IgD-negative memory B cell (primary cell): ENCODE data around the gene BRAP. TPM values are rescaled to one million over a fixed set of nuclear protein-coding genes. Genes with fewer than 3 reads are reported as not detected.
"Not testable (repeated sequence)": the region's sequence is repeated elsewhere in the genome, so short reads cannot be mapped to it uniquely, and the experiment has no call there.

Experiments used
- H3K27ac Mint-ChIP-seq, 3 donors: one replicate each; pipeline ENCODE4 v1.8.0; 2020 to 2022; ENCODE audit warnings: mild to moderate bottlenecking in 3 of 3, mixed read lengths in 3 of 3, moderate library complexity in 1 of 3
- H3K27me3 Mint-ChIP-seq: one replicate; pipeline ENCODE4 v1.8.0; 2021; ENCODE audit warnings: mixed read lengths
- H3K36me3 Mint-ChIP-seq: one replicate; pipeline ENCODE4 v1.8.0; 2020; ENCODE audit warnings: mild to moderate bottlenecking, mixed read lengths
- H3K4me1 Mint-ChIP-seq, 3 donors: one replicate each; pipeline ENCODE4 v1.8.0; 2020 to 2022; ENCODE audit warnings: mixed read lengths in 3 of 3, mild to moderate bottlenecking in 1 of 3
- H3K4me3 Mint-ChIP-seq, 4 donors: one replicate each; pipeline ENCODE4 v1.8.0; 2020 to 2022; ENCODE audit warnings: mild to moderate bottlenecking in 4 of 4, mixed read lengths in 4 of 4, moderate library complexity in 3 of 4
- H3K9me3 Mint-ChIP-seq, 3 donors: one replicate each; pipeline ENCODE4 v1.8.0; 2020 to 2021; ENCODE audit warnings: mixed read lengths in 3 of 3, mild to moderate bottlenecking in 1 of 3
- polyA plus RNA-seq: library from polyadenylated mRNA; unstranded; fragments of 300-500 nt; fragmentation: Illumina TruSeq; gene quantifications from one replicate; pipeline ENCODE4 v1.2.3, GENCODE V29; 2021

Gene BRAP
- polyA plus RNA-seq, 1 donor from 2014 or later = 20.5 TPM

DNA sequence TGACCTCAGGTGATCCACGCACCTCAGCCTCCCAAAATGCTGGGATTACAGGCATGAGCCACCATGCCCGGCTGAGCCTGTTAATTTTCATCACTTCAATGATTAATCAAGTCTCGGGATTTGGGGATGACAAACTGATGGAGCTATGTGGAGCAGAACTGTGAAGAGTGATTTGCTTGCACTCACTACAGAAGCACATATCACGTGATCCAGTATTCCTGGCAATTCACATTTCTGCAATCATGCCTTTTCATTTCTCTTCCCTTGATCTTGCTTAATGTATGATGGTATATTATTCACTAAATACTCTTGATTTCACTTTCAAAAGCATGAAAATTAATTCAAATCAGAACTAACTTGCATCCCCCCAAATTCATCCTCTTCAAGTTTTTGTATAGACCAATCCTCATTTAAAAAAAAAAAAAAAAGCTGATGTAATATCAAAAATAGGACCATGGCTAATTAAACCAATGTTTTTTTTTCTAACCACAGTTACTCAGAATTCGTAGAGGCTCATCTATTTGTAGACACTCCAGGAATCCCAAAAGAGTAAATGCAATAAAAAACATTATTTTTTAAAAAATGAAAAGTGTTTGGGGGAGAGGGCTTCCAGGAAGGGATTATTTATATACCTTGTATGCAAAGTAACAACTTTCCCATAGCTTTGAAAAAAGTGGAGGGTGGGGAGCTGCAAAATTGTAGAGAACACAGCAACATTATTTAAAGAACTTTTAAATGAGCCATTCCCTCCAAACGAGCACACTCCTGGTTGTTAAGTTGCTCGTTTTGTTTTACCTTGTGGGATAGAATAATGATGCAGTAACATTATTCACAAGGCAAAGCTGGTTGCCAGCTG lies 79.6 kb downstream of the BRAP start:
- H3K27ac Mint-ChIP-seq = peak overlapping the region in 1 of 3 donors; percentile 65
- no peaks in the 10 kb centered on the region for H3K36me3 Mint-ChIP-seq
- no peaks in the 10 kb centered on the region for H3K9me3 Mint-ChIP-seq

DNA sequence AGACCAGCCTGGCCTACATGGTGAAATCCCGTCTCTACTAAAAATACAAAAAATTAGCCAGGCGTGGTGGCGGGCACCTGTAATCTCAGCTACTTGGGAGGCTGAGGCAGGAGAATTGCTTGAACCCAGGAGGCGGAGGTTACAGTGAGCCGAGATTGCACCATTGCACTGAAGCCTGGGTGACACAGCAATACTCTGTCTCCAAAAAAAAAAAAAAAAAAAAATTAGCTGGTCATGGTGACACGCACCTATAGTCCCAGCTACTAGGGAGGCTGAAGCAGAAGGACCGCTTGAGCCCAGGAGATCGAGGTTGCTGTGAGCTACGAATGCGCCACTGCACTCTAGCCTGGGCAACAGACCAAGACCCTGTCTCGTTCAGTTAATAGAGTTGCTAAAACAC lies 82.9 kb downstream of the BRAP start:
- not testable (repeated sequence) for H3K27ac Mint-ChIP-seq, H3K27me3 Mint-ChIP-seq, H3K36me3 Mint-ChIP-seq, H3K9me3 Mint-ChIP-seq, H3K4me3 Mint-ChIP-seq, H3K4me1 Mint-ChIP-seq

More for the DNA sequence above, 79.6 kb downstream of the BRAP start:
- Mint-ChIP-seq H3K4me3 (no peak overlapping the region), H3K27me3 (peaks cover 2% of the 10 kb centered on the region), H3K4me1 (peaks cover 0 to 1% (median 0%) of the 10 kb centered on the region in 3 donors)

DNA sequence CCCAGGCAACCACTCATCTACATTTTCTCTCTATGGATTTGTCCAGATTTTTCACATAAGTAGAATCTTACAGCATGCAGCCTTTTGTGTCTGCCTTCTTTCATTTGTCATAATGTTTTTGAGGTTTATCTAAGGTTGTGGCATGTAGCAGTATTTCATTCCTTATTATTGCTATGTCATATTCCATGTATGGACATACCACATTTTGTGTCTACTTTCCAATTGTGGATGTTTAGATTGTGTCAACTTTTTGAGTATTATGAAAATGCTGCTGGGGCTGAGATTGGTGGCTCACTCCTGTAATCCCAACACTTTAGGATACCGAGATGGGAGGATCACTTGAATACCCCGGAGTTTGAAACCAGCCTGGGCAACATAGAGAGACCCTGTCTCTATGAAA lies 83.4 kb downstream of the BRAP start:
- no peaks in the 10 kb centered on the region for H3K27me3 Mint-ChIP-seq
- no peaks in the 10 kb centered on the region for H3K9me3 Mint-ChIP-seq
- peaks cover 9 to 10% (median 10%) of the 10 kb centered on the region in 3 donors for H3K4me1 Mint-ChIP-seq
- H3K27ac Mint-ChIP-seq = peak overlapping the region in 1 of 3 donors; percentile 43
- peak overlapping the region in 1 of 4 donors; percentile 27 for H3K4me3 Mint-ChIP-seq
- H3K36me3 Mint-ChIP-seq = no peaks in the 10 kb centered on the region

DNA sequence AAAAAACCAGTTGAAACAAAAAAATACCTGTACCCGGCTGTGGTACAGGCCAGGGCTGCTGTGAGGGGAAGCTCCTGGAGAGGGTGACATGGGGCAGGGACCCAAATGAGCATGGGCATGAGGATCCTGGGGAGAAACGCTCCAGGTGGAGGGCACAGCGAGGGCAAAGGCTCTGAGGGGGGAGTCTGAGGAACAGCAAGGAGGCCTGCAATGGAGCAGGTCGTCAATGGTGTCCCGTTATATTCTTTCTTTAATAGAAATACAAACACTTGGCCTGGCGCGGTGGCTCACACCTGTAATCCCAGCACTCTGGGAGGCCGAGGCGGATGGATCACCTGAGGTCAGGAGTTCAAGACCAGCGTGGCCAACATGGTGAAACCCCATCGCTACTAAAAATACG lies 84.8 kb downstream of the BRAP start:
- not testable (repeated sequence) for H3K36me3 Mint-ChIP-seq, H3K27me3 Mint-ChIP-seq, H3K27ac Mint-ChIP-seq, H3K9me3 Mint-ChIP-seq
- Mint-ChIP-seq H3K4me1 (peaks cover 12 to 20% (median 20%) of the 10 kb centered on the region in 3 donors), H3K4me3 (peak overlapping the region in 1 of 4 donors; percentile 32)

DNA sequence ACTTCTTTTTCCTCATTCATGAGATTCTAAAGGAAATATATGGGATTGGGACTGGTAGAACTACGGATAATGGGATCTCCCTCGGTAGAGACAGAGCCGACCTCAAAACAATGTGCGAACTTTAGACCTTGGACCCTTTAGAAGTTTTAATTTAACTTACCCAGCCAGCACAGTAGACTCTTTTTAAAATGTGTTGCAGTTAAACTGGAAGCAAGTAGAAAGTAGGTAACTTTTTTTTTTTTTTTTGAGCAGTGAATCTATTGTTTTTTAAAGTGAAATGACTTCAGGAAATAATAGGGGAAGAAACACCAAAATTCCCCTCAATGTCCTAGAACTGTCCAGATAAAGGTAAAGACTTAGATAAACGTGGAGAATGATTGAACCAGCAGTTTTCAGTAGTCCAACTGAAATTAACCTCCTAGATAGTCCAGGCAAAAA lies 85.5 kb downstream of the BRAP start:
- Mint-ChIP-seq H3K4me3 (peak overlapping the region; percentile 89 to 94 (median 92)), H3K4me1 (peaks cover 14 to 20% (median 20%) of the 10 kb centered on the region in 3 donors), H3K36me3 (no peaks in the 10 kb centered on the region), H3K27ac (peak overlapping the region; percentile 96 to 98 (median 97)), H3K27me3 (no peaks in the 10 kb centered on the region), H3K9me3 (no peaks in the 10 kb centered on the region)

DNA sequence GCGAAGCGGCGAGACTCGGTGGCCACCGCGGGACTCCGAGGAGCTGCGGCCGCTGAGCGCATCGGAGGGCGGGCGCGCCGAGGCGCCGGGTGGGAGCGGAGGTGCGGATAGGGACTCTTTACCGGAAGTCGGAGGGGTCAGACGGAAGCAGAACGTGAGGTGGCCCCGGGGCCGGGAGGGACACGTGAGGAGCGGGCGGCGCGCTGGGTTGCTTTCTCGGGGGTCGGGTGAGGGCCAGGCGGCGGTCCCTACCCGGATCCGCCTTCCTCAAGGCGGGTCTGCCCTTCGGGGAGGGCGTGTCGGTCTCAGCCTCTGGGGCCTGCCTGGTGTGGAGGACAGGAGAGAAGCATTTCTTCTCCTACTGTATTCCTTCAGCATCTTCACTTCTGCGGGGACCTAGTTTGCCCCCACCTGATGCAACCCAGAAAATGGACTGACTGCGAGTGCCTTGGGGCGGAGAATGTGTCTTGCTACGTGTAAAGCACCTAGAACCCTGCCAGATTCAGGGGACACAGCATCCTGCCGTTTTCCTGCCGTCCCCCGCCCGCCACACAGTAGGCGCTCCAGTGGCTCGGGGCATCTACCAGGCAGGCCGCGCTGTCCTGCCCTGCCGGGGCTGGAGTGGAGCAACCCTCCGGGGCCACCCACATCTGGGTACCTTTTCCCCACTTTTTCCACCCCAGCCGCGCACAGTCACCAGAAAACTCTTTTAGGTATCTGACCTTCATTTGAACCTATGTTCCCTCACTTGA lies 86.1 kb downstream of the BRAP start:
- no peaks in the 10 kb centered on the region for H3K27me3 Mint-ChIP-seq
- H3K27ac Mint-ChIP-seq = peak overlapping the region; percentile 96 to 98 (median 97)
- H3K36me3 Mint-ChIP-seq = no peaks in the 10 kb centered on the region
- peaks cover 16 to 25% (median 24%) of the 10 kb centered on the region in 3 donors for H3K4me1 Mint-ChIP-seq
- H3K9me3 Mint-ChIP-seq = no peaks in the 10 kb centered on the region
- H3K4me3 Mint-ChIP-seq = peak overlapping the region; percentile 89 to 94 (median 92)

DNA sequence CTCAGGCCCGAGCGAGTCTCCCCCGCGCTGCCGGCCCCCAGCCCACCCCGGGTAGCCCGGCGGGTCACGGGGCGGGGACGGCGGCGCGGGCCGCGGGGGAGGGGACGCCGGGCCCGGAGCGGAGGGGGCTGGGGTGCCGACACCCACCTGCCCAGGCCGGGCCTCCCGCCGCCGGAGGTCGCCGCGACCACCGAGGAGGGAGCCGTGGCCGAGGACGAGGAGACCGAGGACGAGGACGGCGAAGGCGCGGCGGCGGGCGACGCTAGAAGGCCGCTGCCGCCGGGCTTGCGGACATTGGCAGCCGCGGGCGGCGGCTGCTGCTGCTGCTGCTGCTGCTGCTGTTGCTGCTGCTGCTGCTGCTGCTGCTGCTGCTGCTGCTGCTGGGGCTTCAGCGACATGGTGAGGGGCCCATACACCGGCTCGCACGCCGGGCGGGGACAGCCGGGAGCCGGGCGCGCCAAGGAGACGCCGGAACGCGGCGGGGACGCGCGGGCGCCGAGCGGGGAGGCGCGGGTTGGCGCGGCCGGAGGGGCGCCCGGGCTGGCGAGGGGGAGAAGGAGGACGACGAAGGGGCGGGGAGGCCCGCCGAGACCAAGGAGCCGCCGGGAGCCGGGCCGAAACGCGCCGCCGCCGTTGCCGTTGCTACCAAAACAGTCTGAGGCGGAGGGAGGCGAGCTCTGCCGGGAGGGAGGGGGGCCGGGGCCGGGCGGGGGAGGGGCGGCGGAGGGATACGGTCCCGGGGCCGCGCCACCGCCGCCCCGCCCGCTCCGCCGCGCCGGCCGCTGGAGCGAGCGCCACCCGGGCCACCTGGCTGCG lies 86.9 kb downstream of the BRAP start, which contains the start of gene ATXN2:
Gene ATXN2, minus strand, starts transcription at position 679 of the 816 bp plus-strand sequence. Its CDS starts 281 bp downstream, at position 398.
- Mint-ChIP-seq H3K36me3 (no peaks in the 10 kb centered on the region), H3K9me3 (no peaks in the 10 kb centered on the region), H3K4me3 (peak within 1 kb of the TSS; percentile 91 to 99 (median 98)), H3K27me3 (no peaks in the 10 kb centered on the region), H3K4me1 (peaks cover 19 to 29% (median 27%) of the 10 kb centered on the region in 3 donors), H3K27ac (peak within 1 kb of the TSS; percentile 96 to 99 (median 98))

DNA sequence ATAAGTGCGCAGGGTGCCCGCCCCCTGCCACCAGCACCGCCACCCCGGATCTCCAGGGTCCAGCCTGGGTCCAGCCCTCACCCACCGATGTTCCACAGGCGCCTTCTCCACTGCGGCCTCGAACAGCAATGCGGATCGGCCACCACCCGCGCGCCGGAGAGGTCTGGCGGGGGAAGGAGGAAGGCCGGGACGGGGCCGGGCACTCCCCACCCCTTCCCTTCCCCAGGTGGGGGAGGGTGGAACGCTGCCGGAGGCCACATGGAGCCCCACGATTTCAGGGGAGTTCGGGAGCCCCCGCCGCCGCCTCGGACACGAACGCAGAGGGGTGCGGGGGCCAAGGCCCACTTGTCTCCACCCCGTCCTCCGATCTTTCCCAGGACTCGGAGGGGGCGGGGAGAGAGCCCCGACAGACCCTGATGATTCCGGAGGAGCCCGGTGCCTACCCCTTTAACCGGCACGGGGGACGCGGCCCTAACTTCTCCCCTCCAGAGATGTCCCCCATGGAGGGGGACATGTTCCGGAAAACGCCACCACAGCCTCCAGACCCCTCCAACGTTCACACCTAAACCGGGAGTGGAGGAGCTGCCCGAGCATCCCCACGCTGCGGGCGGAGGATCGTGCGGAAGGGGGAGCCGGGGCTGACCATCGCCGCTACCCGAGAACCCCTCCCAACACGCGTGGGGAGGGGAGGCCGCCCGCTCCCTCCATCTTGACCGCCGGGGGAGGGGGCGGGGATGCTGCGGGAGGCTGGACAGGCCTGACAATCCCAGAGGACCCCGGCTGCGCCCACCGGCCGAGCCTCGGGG lies 87.7 kb downstream of the BRAP start:
- Mint-ChIP-seq H3K4me1 (peaks cover 18 to 32% (median 28%) of the 10 kb centered on the region in 3 donors), H3K27me3 (no peaks in the 10 kb centered on the region)

DNA sequence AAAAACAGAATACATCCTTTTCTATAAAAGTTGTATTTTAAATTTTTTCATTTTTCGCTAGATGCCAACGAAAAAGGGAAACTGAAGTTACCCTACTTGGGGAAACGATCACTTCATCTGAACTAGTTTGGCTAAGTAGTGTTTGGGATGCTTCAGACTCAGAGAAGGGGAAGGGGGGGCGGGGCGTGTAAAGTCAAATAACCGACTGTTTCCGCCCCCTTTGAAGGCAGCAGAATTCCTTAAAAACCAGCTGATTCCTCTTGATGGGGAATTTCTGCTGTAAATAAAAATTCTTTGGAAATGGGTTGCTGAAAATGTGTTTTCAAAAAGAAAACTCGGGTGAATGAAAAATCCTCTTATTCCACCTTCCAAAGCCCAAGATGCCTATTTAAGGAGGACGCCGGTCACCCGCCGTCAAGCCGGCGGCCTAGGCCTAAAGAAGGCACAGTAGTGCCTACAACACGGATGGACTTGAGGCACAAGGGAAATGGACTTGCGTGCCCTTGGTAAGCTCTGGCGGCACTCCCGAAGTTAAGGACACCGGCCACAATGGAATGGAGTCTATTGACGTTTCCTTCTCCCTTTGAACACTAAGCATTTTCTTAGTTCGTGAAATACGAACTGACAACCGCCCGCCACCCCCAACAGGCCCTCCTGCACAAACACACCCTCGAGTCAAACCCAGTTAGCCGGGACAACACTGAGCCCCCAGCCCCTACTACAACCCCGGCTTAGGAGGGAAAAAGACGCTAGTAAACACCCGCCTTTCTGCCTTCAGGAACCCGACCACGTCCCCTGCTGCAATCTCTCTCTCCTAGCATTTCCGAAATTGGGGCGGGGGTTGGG lies 88.5 kb downstream of the BRAP start:
- Mint-ChIP-seq H3K27ac (peak overlapping the region; percentile 87 to 99 (median 94)), H3K27me3 (no peaks in the 10 kb centered on the region), H3K36me3 (no peaks in the 10 kb centered on the region), H3K4me3 (peak overlapping the region; percentile 91 to 99 (median 98)), H3K4me1 (peaks cover 20 to 32% (median 28%) of the 10 kb centered on the region in 3 donors), H3K9me3 (no peaks in the 10 kb centered on the region)

More for the DNA sequence above, 87.7 kb downstream of the BRAP start:
- H3K36me3 Mint-ChIP-seq = no peaks in the 10 kb centered on the region
- H3K4me3 Mint-ChIP-seq = peak overlapping the region; percentile 91 to 99 (median 98)
- peak overlapping the region; percentile 87 to 99 (median 94) for H3K27ac Mint-ChIP-seq
- no peaks in the 10 kb centered on the region for H3K9me3 Mint-ChIP-seq

DNA sequence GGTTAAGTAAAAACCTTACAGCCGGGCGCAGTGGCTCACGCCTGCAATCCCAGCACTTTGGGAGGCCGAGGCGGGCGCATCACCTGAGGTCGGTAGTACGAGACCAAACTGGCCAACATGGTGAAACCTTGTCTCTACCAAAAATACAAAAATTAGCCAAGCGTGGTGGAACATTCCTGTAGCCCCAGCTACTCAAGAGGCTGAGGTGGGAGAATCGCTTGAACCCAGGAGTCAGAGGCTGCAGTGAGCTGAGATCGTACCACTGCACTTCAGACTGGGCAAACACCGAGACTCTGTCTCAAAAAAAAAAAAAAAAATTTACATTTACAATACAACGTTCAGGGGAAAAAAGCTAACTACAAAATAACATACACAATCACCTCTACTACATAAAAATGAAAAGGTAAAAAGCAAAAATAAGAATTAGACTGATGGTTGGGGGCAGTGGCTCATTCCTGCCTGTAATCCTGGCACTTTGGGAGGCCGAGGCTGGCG lies 90.4 kb downstream of the BRAP start:
- Mint-ChIP-seq H3K4me3 (peak overlapping the region in 2 of 4 donors; percentile 3 to 82), H3K4me1 (peaks cover 19 to 31% (median 27%) of the 10 kb centered on the region in 3 donors), H3K27ac (peak overlapping the region in 1 of 3 donors; percentile 63)
- not testable (repeated sequence) for H3K36me3 Mint-ChIP-seq, H3K9me3 Mint-ChIP-seq, H3K27me3 Mint-ChIP-seq
